ENCODE results near the gene PKIG.

Gene PKIG

GRCh38 chr20:44620030-44620429 lies 37.7 kb downstream of the PKIG start:
- ATAC-seq (no peak), DNase-seq (no peak)

- ATAC-seq (no peak), DNase-seq (no peak)
These were observed 38.9 kb downstream of the PKIG start for GRCh38 chr20:44621325-44621724.

- no peak for ATAC-seq
These were observed 39.6 kb downstream of the PKIG start for GRCh38 chr20:44621939-44622338.

GRCh38 chr20:44622501-44623270 lies 40.3 kb downstream of the PKIG start:
- ATAC-seq (no peak), DNase-seq (no peak)

More at GRCh38 chr20:44621939-44622338, 39.6 kb downstream of the PKIG start:
- DNase-seq = no peak

GRCh38 chr20:44624152-44624551 lies 41.8 kb downstream of the PKIG start:
- DNase-seq = no peak
- ATAC-seq = no peak

- ATAC-seq (no peak), DNase-seq (no peak)
These were observed 42.4 kb downstream of the PKIG start for GRCh38 chr20:44624743-44625271.

GRCh38 chr20:44625361-44625760 lies 43.0 kb downstream of the PKIG start:
- ATAC-seq = no peak
- no peak for DNase-seq

- DNase-seq (no peak), ATAC-seq (no peak)
These were observed 43.9 kb downstream of the PKIG start for GRCh38 chr20:44626278-44626677.

GRCh38 chr20:44627364-44628010 lies 45.1 kb downstream of the PKIG start:
- ATAC-seq (no peak), DNase-seq (no peak)

- ATAC-seq (no peak), DNase-seq (no peak)
These were observed 46.6 kb downstream of the PKIG start for GRCh38 chr20:44629017-44629385.

- ATAC-seq (no peak), DNase-seq (no peak)
These were observed 47.2 kb downstream of the PKIG start for GRCh38 chr20:44629542-44629941.

GRCh38 chr20:44630297-44630696 lies 47.9 kb downstream of the PKIG start:
- ATAC-seq (no peak), DNase-seq (no peak)

- DNase-seq (no peak), ATAC-seq (no peak)
These were observed 49.8 kb downstream of the PKIG start for GRCh38 chr20:44632103-44632752.

- DNase-seq = no peak
- peak; percentile 43 for ATAC-seq
These were observed 50.9 kb downstream of the PKIG start for GRCh38 chr20:44633187-44633810.

- DNase-seq (no peak), ATAC-seq (no peak)
These were observed 51.7 kb downstream of the PKIG start for GRCh38 chr20:44633872-44634600.

GRCh38 chr20:44635877-44636276 lies 53.5 kb downstream of the PKIG start:
- DNase-seq (no peak), ATAC-seq (no peak)

GRCh38 chr20:44637042-44637441 lies 54.7 kb downstream of the PKIG start:
- ATAC-seq (no peak), DNase-seq (no peak)

GRCh38 chr20:44637522-44638372 lies 55.4 kb downstream of the PKIG start:
- ATAC-seq (no peak), DNase-seq (no peak)

GRCh38 chr20:44640522-44640921 lies 58.1 kb downstream of the PKIG start:
- ATAC-seq (no peak), DNase-seq (no peak)

- no peak for ATAC-seq
- DNase-seq = no peak
These were observed 58.9 kb downstream of the PKIG start for GRCh38 chr20:44641325-44641724.

Data from stimulated activated naive CD8-positive, alpha-beta T cell treated with anti-CD3 and anti-CD28 coated beads, Interleukin-15, Interleukin-2, amounts not matched to agents 100 U/mL and 50 U/mL, for 24 hours (primary cell).